ENCODE results near the gene DEFB118. TPM values are rescaled to one million over a fixed set of nuclear protein-coding genes. Genes with fewer than 3 reads are reported as not detected.

The DEFB118 gene
- total RNA-seq, 1 experiment from 2014 or later: not detected

- peaks cover 79% of the 10 kb centered on the region for H3K9me3 ChIP-seq (ENCODE audit: control insufficient read depth, low read depth, low read length)
- Mint-ChIP-seq H3K36me3 (ENCODE audit: insufficient read depth in 1 of 3, low read depth in 3 of 3) (peaks cover 0 to 57% (median 13%) of the 10 kb centered on the region in 3 experiments; a peak in 6 of 7 replicates), H3K4me1 (no peaks in the 10 kb centered on the region), H3K9me3 (peaks cover 91 to 93% of the 10 kb centered on the region in 2 experiments), H3K27me3 (ENCODE audit: low read depth) (peaks cover 6% of the 10 kb centered on the region), H3K4me3 (no peak overlapping the region), H3K27ac (no peak overlapping the region)
- no peak for DNase-seq
- no peak overlapping the region for H3K27ac ChIP-seq (ENCODE audit: insufficient read length, low read depth, low read length)
- TF ChIP-seq CTCF (conservative IDR thresholded peaks at IDR 0.05): no peak
- H3T11ph ChIP-seq (ENCODE audit: low read length): no peak overlapping the region
- H3K4me1 ChIP-seq (ENCODE audit: insufficient read depth, low read length): no peaks in the 10 kb centered on the region
- no peak overlapping the region for H4K91ac ChIP-seq (ENCODE audit: insufficient read length, low read depth, low read length)
- no peak overlapping the region for H3K4ac ChIP-seq (ENCODE audit: low read depth, low read length)
- H4K20me1 ChIP-seq (ENCODE audit: control insufficient read depth, insufficient read depth, insufficient read length): no peaks in the 10 kb centered on the region
- no peak overlapping the region for H2BK20ac ChIP-seq (ENCODE audit: low read depth, low read length, poor library complexity, severe bottlenecking)
- no peak overlapping the region for H3K56ac ChIP-seq (ENCODE audit: insufficient read length, low read depth, low read length)
- H3K4me2 ChIP-seq (ENCODE audit: insufficient read depth, insufficient read length, low read length): no peak overlapping the region
- no CpG with 5 or more reads among the region's 2 CpGs for WGBS (ENCODE audit: extremely low coverage, insufficient read length, low lambda C conversion rate)
- no peaks in the 10 kb centered on the region for H3K27me3 ChIP-seq (ENCODE audit: insufficient read depth, low read length)
- no peak overlapping the region for H2AK5ac ChIP-seq (ENCODE audit: insufficient read length, low read length)
- H3K23ac ChIP-seq (ENCODE audit: insufficient read length, low read depth, low read length): no peak overlapping the region
- no peak overlapping the region for H2BK15ac ChIP-seq (ENCODE audit: low read depth, low read length)
- no peak overlapping the region for H2BK5ac ChIP-seq (ENCODE audit: insufficient read length, low read length)
- no peak overlapping the region for H4K5ac ChIP-seq (ENCODE audit: insufficient read length, low read depth, low read length)
- no peaks in the 10 kb centered on the region for H3K79me1 ChIP-seq (ENCODE audit: insufficient read depth, low read depth, low read length, poor library complexity, severe bottlenecking)
- H2BK120ac ChIP-seq (ENCODE audit: low read depth, low read length, poor library complexity, severe bottlenecking): no peak overlapping the region
- H2AFZ ChIP-seq (ENCODE audit: low read length): no peak overlapping the region
- no peak overlapping the region for H2BK12ac ChIP-seq (ENCODE audit: insufficient read length, low read depth, low read length)
- H3K79me2 ChIP-seq (ENCODE audit: insufficient read depth, low read length): no peaks in the 10 kb centered on the region
- H3K14ac ChIP-seq (ENCODE audit: insufficient read depth, low read length): no peak overlapping the region
- H3K9ac ChIP-seq (ENCODE audit: extremely low read depth, insufficient read length, low read length): no peak overlapping the region
- H3K18ac ChIP-seq (ENCODE audit: insufficient read length, low read depth, low read length): no peak overlapping the region
- H4K8ac ChIP-seq (replicated peaks; ENCODE audit: insufficient read length, low read depth, low read length): no peak overlapping the region
- H3K23me2 ChIP-seq (ENCODE audit: insufficient read length, low read depth, low read length, poor library complexity, severe bottlenecking): peaks cover 4% of the 10 kb centered on the region
Measured at GRCh38 chr20:31392836-31393235, 24.4 kb downstream of the DEFB118 start.

Data from H9 (cell line).